ENCODE measurements around the gene CAMTA1.

The CAMTA1 gene

GRCh38 chr1:7376676-7377075 lies 591.4 kb downstream of the CAMTA1 start:
- TF ChIP-seq ZNF8 (CRISPR knock-in tag; IDR thresholded peaks at IDR 0.05), result no peak
- TF ChIP-seq SNAI2 (CRISPR knock-in tag; IDR thresholded peaks at IDR 0.05), result no peak
- TF ChIP-seq CSDC2 (CRISPR knock-in tag; IDR thresholded peaks at IDR 0.05), result no peak
- no peak for TF ChIP-seq CSRNP3 (CRISPR knock-in tag; IDR thresholded peaks at IDR 0.05)
- TF ChIP-seq TCF4 (CRISPR knock-in tag; IDR thresholded peaks at IDR 0.05; ENCODE audit: borderline replicate concordance), result no peak
- no peak for TF ChIP-seq ARNTL (CRISPR knock-in tag; IDR thresholded peaks at IDR 0.05; ENCODE audit: borderline replicate concordance, low read depth)
- TF ChIP-seq POU6F1 (CRISPR knock-in tag; IDR thresholded peaks at IDR 0.05; ENCODE audit: borderline replicate concordance, low read depth), result no peak
- no peak for TF ChIP-seq ZC3H10 (CRISPR knock-in tag; IDR thresholded peaks at IDR 0.05)
- TF ChIP-seq TSHZ2 (CRISPR knock-in tag; IDR thresholded peaks at IDR 0.05), result no peak
- no peak for ATAC-seq

- TF ChIP-seq POU6F1 (CRISPR knock-in tag; IDR thresholded peaks at IDR 0.05; ENCODE audit: borderline replicate concordance, low read depth) (no peak), CSDC2 (CRISPR knock-in tag; IDR thresholded peaks at IDR 0.05) (no peak), ARNTL (CRISPR knock-in tag; IDR thresholded peaks at IDR 0.05; ENCODE audit: borderline replicate concordance, low read depth) (no peak), PPARA (CRISPR knock-in tag; IDR thresholded peaks at IDR 0.05; ENCODE audit: borderline replicate concordance) (no peak), BACH2 (CRISPR knock-in tag; IDR thresholded peaks at IDR 0.05; ENCODE audit: borderline replicate concordance) (no peak), ZFP30 (CRISPR knock-in tag; IDR thresholded peaks at IDR 0.05) (no peak), ZC3H10 (CRISPR knock-in tag; IDR thresholded peaks at IDR 0.05) (no peak), ZNF565 (CRISPR knock-in tag; conservative IDR thresholded peaks at IDR 0.05; ENCODE audit: low read depth) (no peak), ZFP3 (CRISPR knock-in tag; IDR thresholded peaks at IDR 0.05) (no peak), CSRNP3 (CRISPR knock-in tag; IDR thresholded peaks at IDR 0.05) (no peak), PATZ1 (CRISPR knock-in tag; IDR thresholded peaks at IDR 0.05; ENCODE audit: borderline replicate concordance) (no peak), TCF4 (CRISPR knock-in tag; IDR thresholded peaks at IDR 0.05; ENCODE audit: borderline replicate concordance) (no peak), TOX (CRISPR knock-in tag; IDR thresholded peaks at IDR 0.05; ENCODE audit: borderline replicate concordance) (no peak), GLIS3 (CRISPR knock-in tag; IDR thresholded peaks at IDR 0.05) (no peak), ZNF70 (CRISPR knock-in tag; IDR thresholded peaks at IDR 0.05) (no peak), ZNF8 (CRISPR knock-in tag; IDR thresholded peaks at IDR 0.05) (no peak)
- ATAC-seq, result no peak
These were observed 593.3 kb downstream of the CAMTA1 start for GRCh38 chr1:7378346-7379130.
